ENCODE data around the gene EN2.

The EN2 gene

GRCh38 chr7:155509359-155509724 is 51.4 kb downstream of the EN2 start:
- no peak for DNase-seq (ENCODE audit: low spot score)

- DNase-seq (ENCODE audit: low spot score): no peak
These were observed 52.0 kb downstream of the EN2 start for GRCh38 chr7:155509725-155510551.

GRCh38 chr7:155510975-155511701 is 53.2 kb downstream of the EN2 start:
- DNase-seq (ENCODE audit: low spot score): no peak

GRCh38 chr7:155511702-155511996 is 53.7 kb downstream of the EN2 start:
- no peak for DNase-seq (ENCODE audit: low spot score)

GRCh38 chr7:155512246-155512887 is 54.4 kb downstream of the EN2 start:
- no peak for DNase-seq (ENCODE audit: low spot score)

- no peak for DNase-seq (ENCODE audit: low spot score)
These were observed 55.8 kb downstream of the EN2 start for GRCh38 chr7:155513543-155514285.

GRCh38 chr7:155514296-155514695 is 56.4 kb downstream of the EN2 start:
- DNase-seq (ENCODE audit: low spot score): no peak
